Tibial nerve (tissue), 4 donors: ENCODE measurements around the gene SHKBP1. TPM values are rescaled to one million over a fixed set of nuclear protein-coding genes. Genes with fewer than 3 reads are reported as not detected.
A peak's percentile ranks its signal among the peaks of the same experiment; 100 is the strongest.

Experiments
- DNase-seq, 2 donors: peaks; one replicate each; pipeline ENCODE4 v3.0.0-alpha.2; 2019; ENCODE audit warnings: low spot score in 2 of 2
- H3K27ac ChIP-seq, 4 donors: fragments of 200-600 bp; sonication (generic) in 3 of 4; one replicate each; pipeline ENCODE4 v1.5.1; 2017 to 2019; ENCODE audit warnings: mild to moderate bottlenecking in 1 of 4
- H3K27me3 ChIP-seq, 2 donors: fragments of 200-600 bp; sonication (generic) in 1 of 2; one replicate each; pipeline versions ENCODE4 v1.5.1 to v1.6.0; 2017 to 2019
- H3K36me3 ChIP-seq, 3 donors: fragments of 200-600 bp; sonication (generic); one replicate each; pipeline ENCODE4 v1.5.1; 2018 to 2019
- H3K4me1 ChIP-seq, 4 donors: fragments of 200-600 bp; sonication (generic) in 3 of 4; one replicate each; pipeline ENCODE4 v1.5.1; 2017 to 2019
- H3K4me3 ChIP-seq, 4 donors: fragments of 200-600 bp; sonication (generic) in 3 of 4; one replicate each; pipeline ENCODE4 v1.5.1; 2017 to 2019; ENCODE audit warnings: mild to moderate bottlenecking in 1 of 4, moderate library complexity in 1 of 4
- H3K9me3 ChIP-seq, 4 donors: fragments of 200-600 bp; sonication (generic) in 3 of 4; one replicate each; pipeline ENCODE4 v1.5.1; 2017 to 2019
- EP300 ChIP-seq, 2 donors: sonication (generic); formaldehyde crosslinking; IDR thresholded peaks; one replicate each; pipeline ENCODE4 v1.6.1; 2017; ENCODE audit warnings: antibody characterized with exemption in 2 of 2, mild to moderate bottlenecking in 1 of 2
- POLR2A ChIP-seq, 2 donors: fragments of 450-650 bp; IDR thresholded peaks; one replicate each; pipeline ENCODE4 v1.6.1; 2017; ENCODE audit warnings: antibody characterized with exemption in 2 of 2, mild to moderate bottlenecking in 2 of 2, moderate library complexity in 2 of 2
- WGBS, 2 donors: methylation state at CpG; one replicate each; pipeline ENCODE4 v1.1.5; 2018; 5-methylcytosine and 5-hydroxymethylcytosine counted together
- total RNA-seq, 4 donors: library from RNA; depleted of rRNA; stranded (reverse); fragments of >200 nt; gene quantifications; one replicate each; pipeline ENCODE4 v1.1.0, GENCODE V29; 2016
- TF ChIP-seq, protein P1 (sequence below), 5 experiments: fragments of 200-600 bp in 3 of 5; fragments of 450-650 bp in 2 of 5; sonication (generic) in 3 of 5; IDR thresholded peaks; one replicate each; pipeline ENCODE4 v1.5.1; 2016 to 2019; ENCODE audit warnings: antibody characterized with exemption in 5 of 5, mild to moderate bottlenecking in 3 of 5, moderate library complexity in 2 of 5

Gene SHKBP1
- total RNA-seq, 4 donors from 2014 or later, result 40.8 to 129 (median 51.2) TPM

DNA sequence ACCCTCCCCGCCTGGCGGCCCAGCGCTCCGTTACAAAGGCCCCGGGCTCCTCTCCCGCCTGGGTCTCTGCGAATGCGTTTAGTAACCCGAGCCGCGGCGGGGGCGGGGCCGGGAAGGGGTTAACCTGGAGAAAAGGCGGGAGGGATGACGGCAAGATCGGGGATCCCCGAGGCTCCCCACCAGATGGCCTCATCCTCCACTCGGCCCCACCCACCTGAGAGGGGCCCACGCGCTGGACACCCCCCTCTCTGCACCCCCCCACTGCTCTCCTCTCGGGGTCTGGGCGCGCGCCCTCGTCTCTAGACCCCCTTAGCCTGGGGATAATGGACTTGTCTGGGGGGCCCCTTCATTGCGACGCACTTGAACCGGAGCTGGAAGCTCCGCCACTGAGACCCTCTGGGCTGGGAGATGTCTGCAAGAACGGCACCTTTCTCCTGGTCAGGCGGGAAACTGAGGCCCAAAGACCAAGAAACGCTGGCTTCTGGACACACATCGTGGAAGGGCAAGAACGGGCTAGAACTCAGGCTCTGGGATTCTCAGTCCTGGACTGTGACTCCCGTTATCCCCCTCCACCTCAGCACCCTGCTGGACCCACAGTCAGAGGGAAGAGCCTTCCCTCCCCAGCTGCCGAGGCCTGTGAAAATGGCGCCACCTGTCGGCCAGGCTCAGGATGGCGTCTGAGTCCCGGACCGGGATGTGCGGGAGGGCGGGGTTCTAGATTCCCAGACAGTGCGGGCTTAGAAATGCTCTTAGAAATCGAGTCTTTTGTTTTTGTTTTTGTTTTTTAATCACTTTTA lies 21.6 kb downstream of the SHKBP1 start:
- DNase-seq, result peak; percentile 89 to 96
- Histone ChIP-seq H3K27ac (peak overlapping the region in 1 of 4 donors; percentile 60), H3K36me3 (no peaks in the 10 kb centered on the region), H3K4me1 (peaks cover 0 to 68% (median 44%) of the 10 kb centered on the region in 4 donors), H3K27me3 (peaks cover 0 to 31% of the 10 kb centered on the region in 2 donors), H3K9me3 (no peaks in the 10 kb centered on the region), H3K4me3 (peak overlapping the region in 1 of 4 donors; percentile 22)
- TF ChIP-seq POLR2A (IDR thresholded peaks at IDR 0.05) (no peak), EP300 (IDR thresholded peaks at IDR 0.05) (no peak)
- TF ChIP-seq, protein P1, sequence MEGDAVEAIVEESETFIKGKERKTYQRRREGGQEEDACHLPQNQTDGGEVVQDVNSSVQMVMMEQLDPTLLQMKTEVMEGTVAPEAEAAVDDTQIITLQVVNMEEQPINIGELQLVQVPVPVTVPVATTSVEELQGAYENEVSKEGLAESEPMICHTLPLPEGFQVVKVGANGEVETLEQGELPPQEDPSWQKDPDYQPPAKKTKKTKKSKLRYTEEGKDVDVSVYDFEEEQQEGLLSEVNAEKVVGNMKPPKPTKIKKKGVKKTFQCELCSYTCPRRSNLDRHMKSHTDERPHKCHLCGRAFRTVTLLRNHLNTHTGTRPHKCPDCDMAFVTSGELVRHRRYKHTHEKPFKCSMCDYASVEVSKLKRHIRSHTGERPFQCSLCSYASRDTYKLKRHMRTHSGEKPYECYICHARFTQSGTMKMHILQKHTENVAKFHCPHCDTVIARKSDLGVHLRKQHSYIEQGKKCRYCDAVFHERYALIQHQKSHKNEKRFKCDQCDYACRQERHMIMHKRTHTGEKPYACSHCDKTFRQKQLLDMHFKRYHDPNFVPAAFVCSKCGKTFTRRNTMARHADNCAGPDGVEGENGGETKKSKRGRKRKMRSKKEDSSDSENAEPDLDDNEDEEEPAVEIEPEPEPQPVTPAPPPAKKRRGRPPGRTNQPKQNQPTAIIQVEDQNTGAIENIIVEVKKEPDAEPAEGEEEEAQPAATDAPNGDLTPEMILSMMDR (IDR thresholded peaks at IDR 0.05), result peak; percentile 93 to 98 (median 96)
- WGBS, 2 donors, result 0 to 3% methylated on average over 35 to 43 of the region's 46 CpGs

DNA sequence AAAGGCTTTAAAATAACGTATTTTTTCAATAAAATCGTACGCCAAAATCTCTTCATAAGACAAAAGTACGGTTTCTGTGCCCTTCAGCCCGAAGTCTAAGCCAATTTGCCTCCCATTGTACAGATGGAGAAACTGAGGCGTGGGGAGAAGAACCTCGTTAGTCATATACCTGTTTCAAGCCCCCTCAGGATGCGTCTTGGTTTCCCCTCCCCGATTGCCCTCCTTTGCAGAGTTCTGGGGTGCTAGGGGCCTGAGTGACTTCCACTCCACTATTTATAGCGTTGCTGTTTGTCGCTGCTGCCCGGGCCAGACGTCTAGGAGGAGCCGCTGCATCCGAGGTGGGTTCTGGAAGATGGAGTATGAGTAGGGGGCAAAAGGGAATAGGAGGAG lies 22.2 kb downstream of the SHKBP1 start:
- Histone ChIP-seq H3K4me3 (no peak overlapping the region), H3K27ac (peak overlapping the region; percentile 4 to 95 (median 92)), H3K36me3 (no peaks in the 10 kb centered on the region), H3K27me3 (peaks cover 0 to 31% of the 10 kb centered on the region in 2 donors), H3K4me1 (peaks cover 0 to 74% (median 46%) of the 10 kb centered on the region in 4 donors), H3K9me3 (no peaks in the 10 kb centered on the region)
- 11 to 13% methylated on average over 15 of the region's 15 CpGs for WGBS, 2 donors
- no peak for DNase-seq
- no peak for TF ChIP-seq EP300 (IDR thresholded peaks at IDR 0.05)
- TF ChIP-seq, protein P1 (IDR thresholded peaks at IDR 0.05), result no peak
- no peak for TF ChIP-seq POLR2A (IDR thresholded peaks at IDR 0.05)

DNA sequence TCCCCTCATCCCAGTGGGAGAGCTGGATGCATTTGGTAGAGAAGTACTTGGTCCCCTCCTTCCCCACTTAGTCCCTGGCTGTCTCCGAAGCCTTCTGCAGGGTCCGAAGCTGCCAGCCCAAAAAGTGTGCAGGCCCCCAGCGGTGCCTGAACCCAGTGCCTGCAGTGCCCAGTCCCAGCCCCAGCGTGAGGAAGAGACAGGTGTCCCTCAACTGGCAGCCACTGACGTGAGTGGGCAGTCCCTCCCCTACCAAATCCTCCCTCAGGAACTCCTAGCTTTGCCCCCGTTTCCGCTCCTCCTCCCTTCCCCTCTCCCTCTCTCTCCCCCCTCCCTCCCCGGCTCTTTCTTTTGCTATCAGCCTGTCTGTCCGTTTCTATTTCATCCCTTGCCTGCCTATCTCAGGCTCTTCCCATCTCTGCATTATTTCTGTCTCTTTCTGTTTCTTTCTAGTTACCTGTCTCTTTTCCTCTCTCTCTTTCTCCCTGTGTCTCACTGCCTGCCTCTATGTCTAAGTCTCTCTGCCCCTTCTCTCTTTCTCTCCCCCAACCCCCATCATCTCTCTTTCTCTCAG lies 22.7 kb downstream of the SHKBP1 start:
- TF ChIP-seq, protein P1 (IDR thresholded peaks at IDR 0.05), result no peak
- no peak for DNase-seq
- H3K36me3 ChIP-seq, result no peaks in the 10 kb centered on the region
- H3K27me3 ChIP-seq, result peaks cover 0 to 31% of the 10 kb centered on the region in 2 donors
- H3K27ac ChIP-seq, result peak overlapping the region; percentile 77 to 95 (median 92)
- H3K4me3 ChIP-seq, result peak overlapping the region in 1 of 4 donors; percentile 90
- peaks cover 0 to 79% (median 50%) of the 10 kb centered on the region in 4 donors for H3K4me1 ChIP-seq
- WGBS, 2 donors, result 6 to 7% methylated on average over 7 to 9 of the region's 9 CpGs
- H3K9me3 ChIP-seq, result no peaks in the 10 kb centered on the region

DNA sequence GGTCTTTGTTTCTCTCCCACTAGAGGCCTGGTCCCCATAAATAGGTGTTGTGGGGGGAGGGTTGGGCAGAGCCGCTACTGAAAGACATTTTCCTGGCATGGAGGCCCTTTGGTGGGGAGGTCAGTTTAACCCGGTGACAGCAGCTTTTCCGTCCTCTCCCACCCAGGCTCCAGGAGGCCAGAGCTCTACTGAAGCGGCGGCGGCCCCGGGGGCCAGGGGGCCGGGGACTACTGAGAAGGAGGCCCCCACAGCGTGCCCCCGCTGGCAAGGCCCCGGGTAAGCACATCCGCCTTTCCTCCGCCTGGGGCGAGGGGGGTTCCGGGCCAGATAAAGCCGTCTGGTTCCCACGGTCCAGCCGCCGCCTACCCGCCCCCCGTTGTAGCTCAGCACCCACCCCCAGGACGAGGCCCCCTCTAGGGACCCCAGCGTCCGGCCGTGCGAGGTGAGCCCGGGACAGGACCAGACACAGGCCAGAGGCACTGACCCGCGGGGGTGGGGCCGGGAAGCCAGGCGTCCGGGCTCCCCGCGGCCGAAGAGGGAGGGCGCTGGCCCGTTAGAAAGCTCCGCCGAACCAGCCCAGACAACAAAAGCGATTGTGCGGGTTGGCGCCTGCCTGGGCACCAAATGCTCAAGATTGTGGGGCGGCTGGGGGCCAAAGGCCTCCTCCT lies 23.4 kb downstream of the SHKBP1 start:
- peaks cover 0 to 31% of the 10 kb centered on the region in 2 donors for H3K27me3 ChIP-seq
- H3K4me3 ChIP-seq, result peak overlapping the region in 3 of 4 donors; percentile 7 to 90 (median 10)
- DNase-seq, result no peak
- H3K36me3 ChIP-seq, result no peaks in the 10 kb centered on the region
- TF ChIP-seq POLR2A (IDR thresholded peaks at IDR 0.05) (no peak), EP300 (IDR thresholded peaks at IDR 0.05) (peak in 1 of 2 donors; percentile 22)
- TF ChIP-seq, protein P1 (IDR thresholded peaks at IDR 0.05), result no peak
- H3K9me3 ChIP-seq, result no peaks in the 10 kb centered on the region
- H3K4me1 ChIP-seq, result peaks cover 0 to 86% (median 57%) of the 10 kb centered on the region in 4 donors
- peak overlapping the region; percentile 77 to 95 (median 92) for H3K27ac ChIP-seq
- 2 to 4% methylated on average over 34 to 35 of the region's 43 CpGs for WGBS, 2 donors
